Aorta (tissue), 5 donors: ENCODE data around the gene TGFB3. TPM values are rescaled to one million over a fixed set of nuclear protein-coding genes. Genes with fewer than 3 reads are reported as not detected.
"Not testable (repeated sequence)": the region's sequence is repeated elsewhere in the genome, so short reads cannot be mapped to it uniquely, and the experiment has no call there.

Experiments
- ATAC-seq: fragments of 200-7000 bp; cut with Tn5 transposase; one replicate; pipeline ENCODE4 v1.9.1; 2022; ENCODE audit warnings: moderate library complexity; ENCODE audit not compliant: low FRiP score
- DNase-seq, 2 donors: peaks; one replicate each; pipeline ENCODE4 v3.0.0-alpha.2; 2020
- H3K27ac ChIP-seq, 2 donors: one replicate each; pipeline ENCODE4 v1.5.1; 2013; ENCODE audit warnings: low read length in 2 of 2, mild to moderate bottlenecking in 2 of 2, moderate library complexity in 2 of 2, control low read depth in 1 of 2, inconsistent platforms in 1 of 2, low read depth in 1 of 2
- H3K27me3 ChIP-seq, 2 donors: one replicate each; pipeline ENCODE4 v1.6.1; 2013; ENCODE audit warnings: control low read depth in 1 of 2, low read length in 1 of 2, mild to moderate bottlenecking in 1 of 2, moderate library complexity in 1 of 2; ENCODE audit not compliant: insufficient read depth in 2 of 2, control insufficient read depth in 1 of 2
- H3K36me3 ChIP-seq, 2 donors: one replicate each; pipeline ENCODE4 v1.6.1; 2013; ENCODE audit warnings: control low read depth in 1 of 2, low read length in 1 of 2, mild to moderate bottlenecking in 1 of 2; ENCODE audit not compliant: insufficient read depth in 2 of 2, control insufficient read depth in 1 of 2
- H3K4me1 ChIP-seq, 2 donors: one replicate each; pipeline ENCODE4 v1.6.1; 2013; ENCODE audit warnings: low read length in 2 of 2, control low read depth in 1 of 2, mild to moderate bottlenecking in 1 of 2, moderate library complexity in 1 of 2; ENCODE audit not compliant: insufficient read depth in 2 of 2, control insufficient read depth in 1 of 2
- H3K4me3 ChIP-seq, 2 donors: one replicate each; pipeline ENCODE4 v1.5.1; 2013; ENCODE audit warnings: low read length in 2 of 2, control low read depth in 1 of 2, mild to moderate bottlenecking in 1 of 2
- H3K9me3 ChIP-seq: one replicate; pipeline ENCODE4 v1.6.1; 2013; ENCODE audit warnings: mild to moderate bottlenecking, low read length; ENCODE audit not compliant: control insufficient read depth
- WGBS, 2 donors: extraction: QIAGEN DNeasy Blood & Tissue Kit; methylation state at CpG; one replicate each; pipeline ENCODE4 v1.1.7; 2013; 5-methylcytosine and 5-hydroxymethylcytosine counted together
- intact Hi-C, 2 donors: fragments of 100-400 bp; cut with DNase I; formaldehyde crosslinking; loops; one replicate each; pipeline versions ENCODE4 v1.14.2 to v1.15.0; 2022
- polyA plus RNA-seq, 2 donors: library from polyadenylated mRNA; stranded (reverse); fragments of 200-250 nt; gene quantifications; one replicate each; pipeline ENCODE4 v1.2.3, GENCODE V29; 2013
- total RNA-seq, 2 donors: library from RNA; stranded (reverse); fragmentation: NEBNext Ultra II Directional; extraction: Animal tissue kit (Norgen Biotek cat#: 25700); gene quantifications; one replicate each; pipeline ENCODE4 v1.2.1, GENCODE V29; 2021
- donor health status: healthy with polysubstance abuse.
- donor health status: Bipolar disorder and iron deficiency.
- donor health status: DM: no; HTN: no; CAD: no.
- donor health status: DM: no; HTN: no; CAD: no.
- donor health status: DM: yes; HTN: yes; CAD: no.

Gene TGFB3
- total and polyA plus RNA-seq, 4 donors = 30.2 to 405 (median 94.2) TPM

- Histone ChIP-seq H3K4me1 (peaks cover 0 to 2% of the 10 kb centered on the region in 2 donors), H3K4me3 (no peak overlapping the region), H3K9me3 (no peaks in the 10 kb centered on the region), H3K27me3 (no peaks in the 10 kb centered on the region), H3K36me3 (peaks cover 0 to 3% of the 10 kb centered on the region in 2 donors), H3K27ac (peak overlapping the region; percentile 80 to 96)
- ATAC-seq (no peak), DNase-seq (no peak)
- intact Hi-C loops = loop anchor here in 1 of 2 donors (5.0 kb wide), 1 partner anchor 35 kb away; no protein-coding TSS in a partner anchor
These were observed 30.1 kb upstream of the TGFB3 start for GRCh38 chr14:76011930-76012329.

- H3K4me3 ChIP-seq, H3K27me3 ChIP-seq, H3K27ac ChIP-seq, ATAC-seq, H3K36me3 ChIP-seq, DNase-seq, H3K4me1 ChIP-seq, H3K9me3 ChIP-seq: not testable (repeated sequence)
- 95 to 96% methylated on average over 3 of the region's 3 CpGs for WGBS, 2 donors
- intact Hi-C loops = loop anchor here in 1 of 2 donors (5.0 kb wide), 1 partner anchor 32 kb away; no protein-coding TSS in a partner anchor
These were observed 27.8 kb upstream of the TGFB3 start for GRCh38 chr14:76009627-76010026.

GRCh38 chr14:76007852-76008251 is 26.1 kb upstream of the TGFB3 start:
- Histone ChIP-seq H3K27me3 (no peaks in the 10 kb centered on the region), H3K4me1 (peaks cover 0 to 2% of the 10 kb centered on the region in 2 donors), H3K4me3 (no peak overlapping the region), H3K9me3 (no peaks in the 10 kb centered on the region), H3K36me3 (peaks cover 2 to 3% of the 10 kb centered on the region in 2 donors), H3K27ac (no peak overlapping the region)
- DNase-seq = no peak
- intact Hi-C loops = no loop called here
- ATAC-seq = no peak
- WGBS, 2 donors = 65 to 73% methylated on average over 2 of the region's 2 CpGs

GRCh38 chr14:76007379-76007778 is 25.6 kb upstream of the TGFB3 start:
- Histone ChIP-seq H3K9me3 (no peaks in the 10 kb centered on the region), H3K4me1 (peaks cover 2 to 3% of the 10 kb centered on the region in 2 donors), H3K27me3 (no peaks in the 10 kb centered on the region), H3K36me3 (peaks cover 2 to 3% of the 10 kb centered on the region in 2 donors), H3K4me3 (no peak overlapping the region), H3K27ac (no peak overlapping the region)
- DNase-seq = no peak
- ATAC-seq = no peak
- intact Hi-C loops = no loop called here
- WGBS, 2 donors = 86 to 91% methylated on average over 1 of the region's 1 CpG

GRCh38 chr14:76006253-76006652 is 24.5 kb upstream of the TGFB3 start:
- intact Hi-C loops = no loop called here
- DNase-seq (no peak), ATAC-seq (no peak)
- Histone ChIP-seq H3K9me3 (no peaks in the 10 kb centered on the region), H3K27ac (no peak overlapping the region), H3K27me3 (no peaks in the 10 kb centered on the region), H3K4me3 (no peak overlapping the region), H3K36me3 (peaks cover 2 to 3% of the 10 kb centered on the region in 2 donors), H3K4me1 (peaks cover 0 to 5% of the 10 kb centered on the region in 2 donors)
- 13 to 22% methylated on average over 2 of the region's 2 CpGs for WGBS, 2 donors

- H3K36me3 ChIP-seq = peaks cover 2% of the 10 kb centered on the region in 2 donors
These were observed 20.6 kb upstream of the TGFB3 start for GRCh38 chr14:76002383-76002782.

GRCh38 chr14:75999511-76000190 is 17.9 kb upstream of the TGFB3 start:
- Histone ChIP-seq H3K36me3 (no peaks in the 10 kb centered on the region), H3K4me3 (no peak overlapping the region), H3K27me3 (no peaks in the 10 kb centered on the region), H3K27ac (peak overlapping the region; percentile 67 to 86), H3K4me1 (peaks cover 2 to 8% of the 10 kb centered on the region in 2 donors), H3K9me3 (no peaks in the 10 kb centered on the region)
- DNase-seq (no peak), ATAC-seq (no peak)
- intact Hi-C loops = no loop called here
- WGBS, 2 donors = 5 to 8% methylated on average over 6 of the region's 6 CpGs

More at GRCh38 chr14:76002383-76002782, 20.6 kb upstream of the TGFB3 start:
- DNase-seq = no peak
- no peaks in the 10 kb centered on the region for H3K27me3 ChIP-seq
- no peak overlapping the region for H3K4me3 ChIP-seq
- H3K9me3 ChIP-seq = no peaks in the 10 kb centered on the region
- no peak overlapping the region for H3K27ac ChIP-seq
- H3K4me1 ChIP-seq = peaks cover 0 to 5% of the 10 kb centered on the region in 2 donors
- intact Hi-C loops = no loop called here
- WGBS, 2 donors = 67 to 70% methylated on average over 1 of the region's 1 CpG
- no peak for ATAC-seq

- no peaks in the 10 kb centered on the region for H3K27me3 ChIP-seq
- intact Hi-C loops = no loop called here
- H3K36me3 ChIP-seq = no peaks in the 10 kb centered on the region
- H3K4me1 ChIP-seq = peaks cover 2 to 11% of the 10 kb centered on the region in 2 donors
- peak overlapping the region; percentile 53 to 99 for H3K27ac ChIP-seq
- no peak for DNase-seq
- ATAC-seq = no peak
- H3K4me3 ChIP-seq = no peak overlapping the region
- 80 to 81% methylated on average over 1 of the region's 1 CpG for WGBS, 2 donors
- no peaks in the 10 kb centered on the region for H3K9me3 ChIP-seq
These were observed 14.7 kb upstream of the TGFB3 start for GRCh38 chr14:75996488-75996887.
